Neural progenitor cell (in vitro differentiated cells): ENCODE results near the gene LY6G5C.

ENCODE experiments used
- CTCF ChIP-seq: fragments of 200-600 bp; sonication (generic); IDR thresholded peaks from 2 replicates; pipeline ENCODE4 v1.5.1; 2017; ENCODE audit warnings: antibody characterized with exemption, mild to moderate bottlenecking
- EZH2 ChIP-seq: fragments of 200-600 bp; sonication (generic); IDR thresholded peaks from 2 replicates; pipeline ENCODE4 v1.6.1; 2017; ENCODE audit warnings: antibody characterized with exemption, mild to moderate bottlenecking, moderate library complexity

- TF ChIP-seq CTCF, result no peak
- TF ChIP-seq EZH2, result no peak
These were observed 23.3 kb downstream of the LY6G5C start for GRCh38 chr6:31657406-31658157.
